ENCODE data around the gene DOK6.
"Not testable (repeated sequence)": the region's sequence is repeated elsewhere in the genome, so short reads cannot be mapped to it uniquely, and the experiment has no call there.

Gene DOK6

DNA sequence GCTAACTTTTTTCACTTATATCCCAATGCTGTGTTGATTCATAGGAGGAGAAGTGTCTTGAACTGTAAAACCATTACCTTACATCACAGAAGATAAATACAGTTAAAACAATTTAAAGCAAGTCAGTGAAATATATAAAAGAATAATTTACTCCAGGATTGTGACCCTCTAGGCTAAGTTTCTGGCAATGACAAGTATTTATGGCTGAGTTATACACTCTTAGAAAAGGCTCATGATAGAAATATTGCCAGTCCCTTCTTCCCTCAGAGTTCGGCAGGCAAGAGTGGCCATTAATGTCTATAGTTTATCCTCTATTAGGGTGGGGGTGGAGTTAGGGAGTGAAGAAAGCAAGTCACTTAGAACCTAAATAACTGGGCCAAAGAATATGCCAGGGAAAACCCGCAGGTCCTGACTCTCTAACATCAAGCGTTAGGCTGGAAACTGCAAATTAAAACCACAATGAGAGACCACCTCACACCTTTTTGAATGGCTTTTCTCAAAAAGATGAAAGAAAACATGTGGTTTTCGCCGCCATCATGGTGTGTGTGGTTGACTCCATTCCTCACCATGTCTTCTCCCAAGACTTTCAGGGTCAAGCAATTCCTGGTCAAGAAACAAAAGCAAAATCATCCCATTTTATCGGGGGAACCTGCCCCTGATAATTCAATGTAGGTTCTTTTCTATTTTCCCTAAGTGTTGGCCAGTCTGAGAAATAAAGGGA lies 477.7 kb downstream of the DOK6 start:
- no peak overlapping the region for H3K4me3 ChIP-seq (ENCODE audit: low read length in 2 of 2)
- no peaks in the 10 kb centered on the region for H3K27me3 ChIP-seq (ENCODE audit: control insufficient read depth in 1 of 2, insufficient read depth in 2 of 2, low read length in 2 of 2)
- H3K9ac ChIP-seq (ENCODE audit: low read length in 2 of 2), result no peak overlapping the region
- no peaks in the 10 kb centered on the region for H3K4me1 ChIP-seq (ENCODE audit: control insufficient read depth, insufficient read depth, low read length)
- H3K9me3 ChIP-seq (ENCODE audit: control insufficient read depth in 2 of 2, low read length in 2 of 2), result no peaks in the 10 kb centered on the region
- no peak overlapping the region for H3K27ac ChIP-seq (ENCODE audit: low read length)
- H3K36me3 ChIP-seq (ENCODE audit: control insufficient read depth in 2 of 2, insufficient read depth in 2 of 2, low read length in 2 of 2), result no peaks in the 10 kb centered on the region

DNA sequence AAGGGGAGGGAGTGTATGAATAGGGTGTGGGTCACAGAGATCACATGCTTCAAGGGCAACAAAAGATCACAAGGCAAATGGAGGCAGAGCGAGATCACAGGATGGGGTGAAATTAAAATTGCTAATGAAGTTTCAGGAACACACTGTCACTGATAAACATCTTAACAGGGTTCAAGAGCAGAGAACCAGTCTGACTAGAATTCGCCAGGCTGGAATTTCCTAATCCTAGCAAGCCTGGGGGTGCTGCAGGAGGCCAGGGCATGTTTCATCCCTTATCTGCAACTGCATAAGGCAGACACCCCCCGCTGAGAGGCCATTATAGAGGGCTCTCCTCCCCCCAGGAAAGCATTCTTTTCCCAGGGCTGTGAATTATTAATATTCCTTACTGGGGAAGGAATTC lies 478.4 kb downstream of the DOK6 start:
- not testable (repeated sequence) for H3K36me3 ChIP-seq (ENCODE audit: control insufficient read depth in 2 of 2, insufficient read depth in 2 of 2, low read length in 2 of 2); H3K9me3 ChIP-seq (ENCODE audit: control insufficient read depth in 2 of 2, low read length in 2 of 2); H3K4me3 ChIP-seq (ENCODE audit: low read length in 2 of 2); H3K9ac ChIP-seq (ENCODE audit: low read length in 2 of 2); H3K27me3 ChIP-seq (ENCODE audit: control insufficient read depth in 1 of 2, insufficient read depth in 2 of 2, low read length in 2 of 2); H3K4me1 ChIP-seq (ENCODE audit: control insufficient read depth, insufficient read depth, low read length); H3K27ac ChIP-seq (ENCODE audit: low read length)

DNA sequence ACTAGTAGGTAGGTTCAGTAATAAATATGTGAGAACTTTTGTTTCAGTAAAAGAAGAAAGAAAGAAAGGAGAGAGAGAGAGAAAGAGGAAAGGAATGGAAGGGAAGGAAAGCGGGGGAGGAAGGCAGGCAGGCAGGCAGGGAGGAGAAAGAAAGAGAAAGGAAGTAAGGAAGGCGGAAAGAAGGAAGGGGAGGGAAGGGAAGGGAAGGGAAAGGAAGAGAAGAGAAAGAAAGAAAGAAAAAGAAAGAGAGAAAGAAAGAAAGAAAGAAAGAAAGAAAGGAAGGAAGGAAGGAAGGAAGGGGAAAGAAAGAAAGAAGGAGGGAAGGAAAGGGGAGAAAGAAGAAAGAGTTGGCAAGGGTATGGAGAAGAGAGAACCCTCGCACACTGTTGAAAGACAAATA lies 479.4 kb downstream of the DOK6 start:
- H3K36me3 ChIP-seq (ENCODE audit: control insufficient read depth in 2 of 2, insufficient read depth in 2 of 2, low read length in 2 of 2), result no peaks in the 10 kb centered on the region
- H3K4me3 ChIP-seq (ENCODE audit: low read length in 2 of 2), result no peak overlapping the region
- no peaks in the 10 kb centered on the region for H3K27me3 ChIP-seq (ENCODE audit: control insufficient read depth in 1 of 2, insufficient read depth in 2 of 2, low read length in 2 of 2)
- H3K4me1 ChIP-seq (ENCODE audit: control insufficient read depth, insufficient read depth, low read length), result no peaks in the 10 kb centered on the region
- H3K9me3 ChIP-seq (ENCODE audit: control insufficient read depth in 2 of 2, low read length in 2 of 2), result no peaks in the 10 kb centered on the region
- no peak overlapping the region for H3K27ac ChIP-seq (ENCODE audit: low read length)
- no peak overlapping the region for H3K9ac ChIP-seq (ENCODE audit: low read length in 2 of 2)

DNA sequence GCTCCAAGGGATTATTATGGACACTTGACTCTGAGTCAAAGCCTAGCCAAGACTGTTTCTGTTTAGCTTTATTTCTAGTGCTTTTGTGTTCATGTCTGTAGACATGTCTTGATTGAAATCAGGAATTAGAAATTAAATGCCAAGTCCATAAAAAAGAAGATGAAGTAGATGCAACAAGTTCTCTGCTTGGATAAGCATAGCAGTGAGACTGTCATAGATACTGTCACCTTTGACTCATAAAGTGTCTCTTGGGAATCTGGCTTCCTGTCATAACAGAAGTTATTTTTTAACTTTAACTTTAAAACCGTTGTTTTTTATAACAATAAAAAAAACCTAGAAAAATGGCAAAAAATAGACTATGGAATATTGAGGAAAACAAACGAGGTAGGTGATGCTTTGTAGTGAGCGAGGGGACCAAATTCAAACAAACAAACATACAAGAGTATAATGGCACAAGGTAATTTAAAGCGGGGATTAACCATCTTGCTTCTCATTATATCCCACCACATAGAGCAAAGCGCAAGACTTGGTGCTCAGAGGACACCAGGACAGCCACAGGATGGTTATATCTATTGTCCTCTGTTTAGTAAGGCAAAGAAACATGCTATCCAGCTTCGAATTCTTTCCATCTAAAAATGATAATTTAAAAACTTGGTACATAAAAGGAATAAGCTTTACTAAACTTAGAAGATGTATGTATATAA lies 482.4 kb downstream of the DOK6 start:
- Histone ChIP-seq H3K9ac (ENCODE audit: low read length in 2 of 2) (no peak overlapping the region), H3K4me1 (ENCODE audit: control insufficient read depth, insufficient read depth, low read length) (no peaks in the 10 kb centered on the region), H3K4me3 (ENCODE audit: low read length in 2 of 2) (no peak overlapping the region), H3K9me3 (ENCODE audit: control insufficient read depth in 2 of 2, low read length in 2 of 2) (no peaks in the 10 kb centered on the region), H3K27ac (ENCODE audit: low read length) (no peak overlapping the region), H3K27me3 (ENCODE audit: control insufficient read depth in 1 of 2, insufficient read depth in 2 of 2, low read length in 2 of 2) (no peaks in the 10 kb centered on the region), H3K36me3 (ENCODE audit: control insufficient read depth in 2 of 2, insufficient read depth in 2 of 2, low read length in 2 of 2) (no peaks in the 10 kb centered on the region)

DNA sequence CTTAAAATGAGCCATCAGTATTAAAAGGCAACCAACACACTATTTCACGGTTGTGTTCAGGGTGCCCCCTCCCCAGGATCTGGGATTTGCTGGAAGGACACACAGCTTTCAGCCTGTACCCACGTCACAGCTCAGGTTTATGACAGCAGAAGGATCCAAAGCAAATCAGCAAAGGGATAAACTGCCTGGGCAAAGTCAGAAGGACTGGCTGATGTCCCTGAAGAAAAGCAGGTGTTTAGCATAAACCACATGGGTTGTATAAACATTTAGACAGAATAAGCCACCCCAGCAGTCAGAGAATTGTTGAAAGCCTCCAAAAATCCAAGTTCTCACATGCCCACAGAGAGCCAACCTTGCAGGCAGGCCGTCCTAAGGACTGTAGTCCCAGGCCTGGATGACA lies 483.1 kb downstream of the DOK6 start:
- Histone ChIP-seq H3K27ac (ENCODE audit: low read length) (no peak overlapping the region), H3K4me3 (ENCODE audit: low read length in 2 of 2) (no peak overlapping the region), H3K9me3 (ENCODE audit: control insufficient read depth in 2 of 2, low read length in 2 of 2) (no peaks in the 10 kb centered on the region), H3K27me3 (ENCODE audit: control insufficient read depth in 1 of 2, insufficient read depth in 2 of 2, low read length in 2 of 2) (no peaks in the 10 kb centered on the region), H3K9ac (ENCODE audit: low read length in 2 of 2) (no peak overlapping the region), H3K4me1 (ENCODE audit: control insufficient read depth, insufficient read depth, low read length) (no peaks in the 10 kb centered on the region), H3K36me3 (ENCODE audit: control insufficient read depth in 2 of 2, insufficient read depth in 2 of 2, low read length in 2 of 2) (no peaks in the 10 kb centered on the region)

DNA sequence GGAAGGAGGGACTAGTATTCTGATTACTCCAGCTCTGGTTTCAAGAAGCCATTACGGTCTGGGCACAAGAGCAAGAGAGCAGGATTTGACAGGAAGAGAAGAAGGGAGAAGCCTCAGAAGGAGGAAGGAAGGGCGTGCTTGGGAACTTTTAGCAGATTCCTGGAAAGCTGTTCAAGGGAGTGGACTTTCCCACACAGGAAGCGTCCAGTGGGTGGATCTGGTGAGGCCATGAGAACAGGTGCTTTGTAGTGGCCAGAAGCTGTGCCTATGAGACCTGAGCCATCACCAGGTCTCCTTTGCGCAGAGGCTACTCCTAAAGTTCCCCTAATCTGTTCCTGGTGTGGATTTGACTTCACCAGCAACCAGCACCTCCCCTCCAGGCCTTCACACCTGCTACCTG lies 484.7 kb downstream of the DOK6 start:
- Histone ChIP-seq H3K36me3 (ENCODE audit: control insufficient read depth in 2 of 2, insufficient read depth in 2 of 2, low read length in 2 of 2) (no peaks in the 10 kb centered on the region), H3K9ac (ENCODE audit: low read length in 2 of 2) (no peak overlapping the region), H3K4me3 (ENCODE audit: low read length in 2 of 2) (no peak overlapping the region), H3K27ac (ENCODE audit: low read length) (no peak overlapping the region), H3K27me3 (ENCODE audit: control insufficient read depth in 1 of 2, insufficient read depth in 2 of 2, low read length in 2 of 2) (no peaks in the 10 kb centered on the region), H3K9me3 (ENCODE audit: control insufficient read depth in 2 of 2, low read length in 2 of 2) (no peaks in the 10 kb centered on the region), H3K4me1 (ENCODE audit: control insufficient read depth, insufficient read depth, low read length) (no peaks in the 10 kb centered on the region)

DNA sequence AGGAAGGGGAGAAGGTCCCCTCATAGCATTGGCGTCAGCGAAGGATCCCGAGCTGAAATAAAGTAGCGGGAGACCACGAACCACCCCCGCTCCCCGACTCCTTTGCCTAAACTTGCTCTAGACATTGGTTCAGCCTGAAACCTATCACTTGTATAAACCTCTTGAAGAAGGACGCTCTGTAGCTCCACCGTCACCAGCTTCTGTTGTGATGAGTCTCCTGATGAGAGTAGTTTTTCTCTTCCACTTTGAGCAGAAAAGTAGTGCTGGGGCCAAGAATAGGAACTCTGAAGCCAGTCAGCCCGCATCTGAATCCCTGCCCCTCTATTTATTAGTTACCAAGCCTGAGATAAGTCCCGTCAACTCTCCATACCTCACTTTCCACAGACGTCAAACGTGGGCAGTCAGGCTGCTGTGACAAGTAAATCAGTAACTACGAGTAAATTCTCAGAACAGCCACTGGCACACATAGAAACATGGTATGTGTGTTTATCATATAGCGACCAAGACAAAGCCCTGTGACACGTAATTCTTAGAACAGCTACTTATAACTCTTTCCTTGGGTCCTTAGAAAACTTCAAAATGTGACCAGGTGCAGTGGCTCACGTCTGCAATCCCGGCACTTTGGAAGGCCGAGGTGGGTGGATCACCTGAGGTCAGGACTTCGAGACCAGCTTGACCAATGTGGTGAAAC lies 485.3 kb downstream of the DOK6 start:
- Histone ChIP-seq H3K9ac (ENCODE audit: low read length in 2 of 2) (no peak overlapping the region), H3K4me1 (ENCODE audit: control insufficient read depth, insufficient read depth, low read length) (no peaks in the 10 kb centered on the region), H3K27me3 (ENCODE audit: control insufficient read depth in 1 of 2, insufficient read depth in 2 of 2, low read length in 2 of 2) (no peaks in the 10 kb centered on the region), H3K4me3 (ENCODE audit: low read length in 2 of 2) (no peak overlapping the region), H3K36me3 (ENCODE audit: control insufficient read depth in 2 of 2, insufficient read depth in 2 of 2, low read length in 2 of 2) (no peaks in the 10 kb centered on the region), H3K9me3 (ENCODE audit: control insufficient read depth in 2 of 2, low read length in 2 of 2) (no peaks in the 10 kb centered on the region), H3K27ac (ENCODE audit: low read length) (no peak overlapping the region)

DNA sequence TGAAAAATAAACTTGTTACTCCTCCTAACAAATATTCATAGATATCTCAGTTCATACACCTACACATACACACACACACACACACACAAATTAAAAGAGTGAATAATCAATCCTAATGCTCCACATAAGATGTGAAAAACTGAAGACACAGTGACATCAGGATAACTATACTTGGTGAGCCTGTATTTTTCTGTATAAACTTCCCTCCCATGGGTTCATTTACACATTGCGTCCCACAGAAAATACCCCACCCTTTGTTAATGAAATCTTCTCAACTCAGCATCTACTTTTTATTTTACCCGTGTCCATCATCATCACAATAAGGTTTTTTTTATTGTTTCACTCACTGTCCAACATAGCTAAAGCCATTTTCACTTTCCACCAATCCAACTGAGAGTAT lies 486.6 kb downstream of the DOK6 start:
- Histone ChIP-seq H3K9ac (ENCODE audit: low read length in 2 of 2) (no peak overlapping the region), H3K27ac (ENCODE audit: low read length) (no peak overlapping the region), H3K9me3 (ENCODE audit: control insufficient read depth in 2 of 2, low read length in 2 of 2) (no peaks in the 10 kb centered on the region), H3K27me3 (ENCODE audit: control insufficient read depth in 1 of 2, insufficient read depth in 2 of 2, low read length in 2 of 2) (no peaks in the 10 kb centered on the region), H3K36me3 (ENCODE audit: control insufficient read depth in 2 of 2, insufficient read depth in 2 of 2, low read length in 2 of 2) (no peaks in the 10 kb centered on the region), H3K4me1 (ENCODE audit: control insufficient read depth, insufficient read depth, low read length) (no peaks in the 10 kb centered on the region), H3K4me3 (ENCODE audit: low read length in 2 of 2) (no peak overlapping the region)

- no peaks in the 10 kb centered on the region for H3K36me3 ChIP-seq (ENCODE audit: control insufficient read depth in 2 of 2, insufficient read depth in 2 of 2, low read length in 2 of 2)
- H3K4me3 ChIP-seq (ENCODE audit: low read length in 2 of 2), result no peak overlapping the region
- no peak overlapping the region for H3K9ac ChIP-seq (ENCODE audit: low read length in 2 of 2)
- H3K27ac ChIP-seq (ENCODE audit: low read length), result no peak overlapping the region
- H3K27me3 ChIP-seq (ENCODE audit: control insufficient read depth in 1 of 2, insufficient read depth in 2 of 2, low read length in 2 of 2), result no peaks in the 10 kb centered on the region
- H3K9me3 ChIP-seq (ENCODE audit: control insufficient read depth in 2 of 2, low read length in 2 of 2), result no peaks in the 10 kb centered on the region
- H3K4me1 ChIP-seq (ENCODE audit: control insufficient read depth, insufficient read depth, low read length), result no peaks in the 10 kb centered on the region
Measured at GRCh38 chr18:69889009-69889408, 488.3 kb downstream of the DOK6 start.

- no peaks in the 10 kb centered on the region for H3K27me3 ChIP-seq (ENCODE audit: control insufficient read depth in 1 of 2, insufficient read depth in 2 of 2, low read length in 2 of 2)
Measured at GRCh38 chr18:69890558-69890957, 489.9 kb downstream of the DOK6 start.

GRCh38 chr18:69894467-69894866 lies 493.8 kb downstream of the DOK6 start:
- no peak overlapping the region for H3K27ac ChIP-seq (ENCODE audit: low read length)
- no peaks in the 10 kb centered on the region for H3K36me3 ChIP-seq (ENCODE audit: control insufficient read depth in 2 of 2, insufficient read depth in 2 of 2, low read length in 2 of 2)
- no peaks in the 10 kb centered on the region for H3K4me1 ChIP-seq (ENCODE audit: control insufficient read depth, insufficient read depth, low read length)
- no peaks in the 10 kb centered on the region for H3K27me3 ChIP-seq (ENCODE audit: control insufficient read depth in 1 of 2, insufficient read depth in 2 of 2, low read length in 2 of 2)
- no peak overlapping the region for H3K4me3 ChIP-seq (ENCODE audit: low read length in 2 of 2)
- H3K9me3 ChIP-seq (ENCODE audit: control insufficient read depth in 2 of 2, low read length in 2 of 2), result no peaks in the 10 kb centered on the region
- no peak overlapping the region for H3K9ac ChIP-seq (ENCODE audit: low read length in 2 of 2)

More at GRCh38 chr18:69890558-69890957, 489.9 kb downstream of the DOK6 start:
- Histone ChIP-seq H3K27ac (ENCODE audit: low read length) (no peak overlapping the region), H3K4me3 (ENCODE audit: low read length in 2 of 2) (no peak overlapping the region), H3K4me1 (ENCODE audit: control insufficient read depth, insufficient read depth, low read length) (no peaks in the 10 kb centered on the region), H3K9ac (ENCODE audit: low read length in 2 of 2) (no peak overlapping the region), H3K9me3 (ENCODE audit: control insufficient read depth in 2 of 2, low read length in 2 of 2) (no peaks in the 10 kb centered on the region), H3K36me3 (ENCODE audit: control insufficient read depth in 2 of 2, insufficient read depth in 2 of 2, low read length in 2 of 2) (no peaks in the 10 kb centered on the region)

Measured in stomach smooth muscle (tissue), 2 donors.